Ecto neural progenitor cell (in vitro differentiated cells): ENCODE measurements around the gene S100P.
"Not testable (repeated sequence)": the region's sequence is repeated elsewhere in the genome, so short reads cannot be mapped to it uniquely, and the experiment has no call there.

Experiments
- DNase-seq: peaks from one replicate; pipeline ENCODE4 v3.0.0-alpha.2; 2018; ENCODE audit warnings: low spot score

S100P gene

DNA sequence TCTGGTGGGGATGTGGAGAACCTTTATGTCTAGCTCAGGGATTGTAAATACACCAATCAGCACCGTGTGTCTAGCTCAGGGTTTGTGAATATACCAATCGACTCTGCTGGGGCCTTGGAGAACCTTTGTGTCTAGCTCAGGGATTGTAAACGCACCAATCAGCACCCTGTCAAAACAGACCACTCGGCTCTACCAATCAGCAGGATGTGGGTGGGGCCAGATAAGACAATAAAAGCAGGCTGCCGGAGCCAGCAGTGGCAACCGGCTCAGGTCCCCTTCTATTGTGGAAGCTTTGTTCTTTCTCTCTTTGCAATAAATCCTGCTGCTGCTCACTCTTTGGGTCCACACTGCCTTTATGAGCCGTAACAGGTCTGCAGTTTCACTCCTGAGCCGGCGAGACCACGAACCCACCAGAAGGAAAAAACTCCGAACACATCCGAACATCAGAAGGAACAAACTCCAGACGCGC, 20.5 kb upstream of the S100P start:
- not testable (repeated sequence) for DNase-seq

DNA sequence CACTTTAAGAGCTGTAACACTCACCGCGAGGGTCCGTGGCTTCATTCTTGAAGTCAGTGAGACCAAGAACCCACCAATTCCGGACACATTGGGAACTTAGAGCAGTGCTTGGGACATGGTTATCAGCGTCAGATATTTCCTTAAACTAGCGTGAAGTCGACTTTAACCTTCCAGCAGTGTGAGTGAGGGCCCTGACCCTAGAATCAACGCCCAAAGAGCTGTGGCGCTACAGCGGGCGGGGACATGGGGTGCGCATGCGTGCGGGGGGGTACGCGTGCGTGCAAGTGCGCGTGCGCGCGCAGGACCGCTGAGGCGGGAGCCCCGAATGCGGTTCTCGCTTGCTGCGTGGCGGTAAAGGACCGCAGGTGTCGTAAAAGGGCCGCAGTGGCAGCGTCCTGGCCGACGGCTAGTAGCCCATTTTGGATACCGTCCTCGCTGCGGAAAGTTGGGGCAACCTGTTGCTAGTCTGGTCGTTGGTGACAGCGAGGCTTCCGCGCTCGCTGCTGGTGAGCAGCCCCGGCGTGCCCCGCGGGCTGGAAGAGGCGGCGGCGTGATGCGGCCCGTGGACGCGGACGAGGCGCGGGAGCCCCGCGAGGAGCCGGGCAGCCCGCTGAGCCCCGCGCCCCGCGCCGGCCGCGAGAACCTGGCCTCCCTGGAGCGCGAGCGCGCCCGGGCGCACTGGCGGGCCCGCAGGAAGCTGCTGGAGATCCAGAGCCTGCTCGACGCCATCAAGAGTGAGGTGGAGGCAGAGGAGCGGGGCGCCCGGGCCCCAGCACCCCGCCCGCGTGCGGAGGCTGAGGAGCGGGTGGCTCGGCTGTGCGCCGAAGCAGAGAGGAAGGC, 19.8 kb upstream of the S100P start:
- peak; percentile 95 for DNase-seq

DNA sequence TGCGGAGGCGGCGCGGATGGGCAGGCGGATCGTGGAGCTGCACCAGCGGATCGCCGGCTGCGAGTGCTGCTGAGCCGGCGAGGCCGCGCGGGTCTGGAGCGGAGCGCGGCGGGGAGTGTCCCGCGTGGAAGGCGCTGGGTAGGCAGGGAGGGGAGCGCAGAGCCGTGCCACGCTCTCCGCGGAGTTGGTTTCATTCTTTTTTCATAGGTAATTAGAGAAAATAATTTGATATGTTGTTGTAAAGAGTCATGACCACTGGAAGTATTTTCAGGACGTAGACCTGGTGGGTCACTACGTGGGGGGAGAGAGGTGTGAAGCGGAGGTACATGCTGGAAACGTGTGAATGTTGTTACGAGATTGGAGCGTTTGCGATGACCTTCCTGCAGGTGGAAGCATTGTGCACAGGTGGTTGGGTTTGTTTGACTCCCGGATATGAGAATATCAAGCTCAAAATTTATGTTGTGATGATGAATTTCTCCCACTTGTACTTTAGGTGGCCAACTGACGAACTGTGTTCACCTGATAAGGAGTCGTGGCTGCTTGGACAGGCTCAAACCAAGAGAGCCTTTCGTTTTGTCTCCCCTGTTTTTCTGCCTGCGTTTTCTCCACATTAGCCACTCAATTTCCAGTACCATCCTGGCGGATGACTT, 19.1 kb upstream of the S100P start:
- DNase-seq = no peak

DNA sequence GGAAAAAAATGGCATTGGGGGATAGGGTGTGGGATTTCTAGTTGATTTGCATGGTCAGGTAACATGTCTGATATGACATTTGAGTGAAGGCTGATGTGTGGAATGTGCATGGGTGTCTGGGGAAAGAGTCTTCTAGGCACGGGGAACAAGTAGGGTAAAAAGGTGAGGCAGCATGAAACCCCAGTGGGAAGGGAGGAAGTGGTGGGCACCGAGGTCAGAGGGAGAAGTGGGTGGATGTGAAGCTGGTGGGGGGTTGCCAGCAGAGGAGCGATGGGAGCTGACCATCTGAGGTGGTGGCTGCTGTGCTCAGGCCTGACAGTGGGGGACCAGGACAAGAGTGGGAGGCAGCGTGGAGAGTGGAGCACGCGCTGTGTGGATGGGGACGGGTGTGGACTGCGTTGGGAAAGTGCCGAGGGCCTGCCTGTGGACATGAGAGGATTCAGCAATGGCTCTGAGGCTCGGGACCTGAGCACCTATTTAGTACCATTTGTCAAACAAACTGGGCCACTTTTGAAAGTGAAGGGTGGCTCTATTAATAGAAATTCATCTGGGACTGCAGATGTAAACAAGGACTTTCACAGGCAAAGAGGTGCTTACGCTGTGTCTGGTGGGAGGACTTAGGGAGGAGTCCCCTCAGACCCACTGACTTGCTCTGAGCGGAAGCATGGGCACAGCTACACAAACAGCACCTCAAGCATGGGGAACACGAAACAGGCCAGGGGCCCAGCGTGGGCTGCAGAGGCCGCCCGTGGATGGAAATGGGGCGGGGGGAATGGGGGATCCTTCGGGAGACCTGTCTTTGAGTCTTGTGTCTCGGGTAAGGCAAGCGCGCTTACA, 16.7 kb upstream of the S100P start:
- no peak for DNase-seq

DNA sequence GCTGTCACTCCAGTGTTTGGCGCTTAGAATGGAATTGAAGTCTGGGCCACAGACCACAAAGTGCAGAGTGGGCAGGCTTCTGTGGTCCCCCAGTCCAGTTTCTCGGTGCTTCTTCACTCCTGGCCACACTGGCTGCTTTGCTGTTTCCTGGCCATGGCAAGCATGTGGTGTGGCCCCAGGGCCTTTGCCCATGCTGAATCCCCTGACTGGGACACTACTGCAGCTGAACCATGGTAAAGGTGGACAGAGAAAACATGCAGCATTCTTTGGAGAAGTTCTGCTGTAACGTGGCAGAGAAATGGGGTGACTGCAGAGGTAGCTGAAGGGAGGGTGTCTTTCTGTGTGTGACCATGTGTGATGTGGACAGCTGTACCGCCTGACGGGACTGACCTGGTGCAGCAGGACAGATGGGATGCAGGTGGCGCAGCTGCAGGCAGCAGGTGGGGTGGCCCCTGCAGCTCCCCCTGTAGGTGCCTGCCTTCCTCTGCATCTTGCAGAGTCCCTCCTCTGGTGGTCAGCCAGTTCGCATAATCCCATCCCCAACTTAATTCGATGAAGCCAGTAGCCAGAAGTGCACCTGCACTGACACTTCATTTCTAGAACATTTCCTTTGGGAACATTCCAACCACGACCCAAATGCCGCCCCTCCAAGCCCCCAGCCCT, 13.2 kb upstream of the S100P start:
- no peak for DNase-seq

DNA sequence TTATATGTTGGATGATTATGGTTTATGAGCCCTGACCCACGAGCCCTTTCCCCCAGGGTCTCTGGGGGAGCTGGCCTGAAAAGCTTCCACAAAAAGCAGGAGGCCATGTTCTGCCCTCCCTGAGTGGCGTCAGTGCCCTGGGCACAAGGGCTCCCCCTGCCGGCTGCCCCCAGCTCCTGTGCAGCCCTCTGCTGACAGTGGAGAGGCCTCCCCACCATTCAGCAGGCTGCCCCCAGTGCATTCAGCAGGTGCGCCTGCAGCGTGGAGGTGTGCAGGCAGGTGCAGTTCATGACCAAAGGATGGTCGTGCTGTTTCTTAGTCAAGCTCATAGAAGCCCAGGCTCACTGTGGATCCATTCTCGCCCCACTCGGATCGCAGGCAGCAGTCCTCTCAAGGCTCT, 12.5 kb upstream of the S100P start:
- DNase-seq = no peak

DNA sequence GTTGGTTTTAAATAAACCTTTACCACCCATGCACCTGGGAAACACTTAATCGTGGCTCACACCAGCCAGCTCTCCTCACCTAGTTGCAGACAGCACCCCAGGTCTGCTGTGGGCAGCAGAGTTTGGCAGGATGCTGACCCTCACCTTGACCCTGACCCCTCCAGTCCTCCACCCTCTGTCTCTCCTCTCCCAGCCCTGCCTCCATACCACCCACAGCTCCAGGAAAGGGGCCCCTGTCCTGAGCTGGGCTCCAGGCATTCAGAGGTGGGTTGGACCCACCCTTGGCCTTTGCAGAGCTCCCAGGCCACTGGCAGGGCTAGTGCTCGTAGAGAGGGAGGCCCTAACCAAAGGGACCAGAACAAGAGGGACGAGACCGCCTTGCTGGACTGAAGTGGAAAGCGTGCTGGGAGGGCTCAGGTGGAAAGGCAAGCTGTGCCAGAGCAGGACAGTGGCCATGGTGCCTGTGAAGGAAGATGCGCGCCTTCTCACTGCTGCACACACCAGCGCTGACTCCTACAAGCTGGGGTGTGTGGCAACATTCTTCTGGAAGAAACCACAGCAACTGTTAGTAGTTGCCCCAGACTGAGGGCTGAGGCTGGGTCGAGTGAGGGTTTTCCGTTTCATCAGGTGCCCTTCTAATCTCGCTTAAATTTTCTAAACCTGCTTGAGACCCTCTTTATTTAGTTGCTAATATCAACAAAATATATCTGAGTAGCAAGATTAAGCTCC, 10.7 kb upstream of the S100P start:
- no peak for DNase-seq

DNA sequence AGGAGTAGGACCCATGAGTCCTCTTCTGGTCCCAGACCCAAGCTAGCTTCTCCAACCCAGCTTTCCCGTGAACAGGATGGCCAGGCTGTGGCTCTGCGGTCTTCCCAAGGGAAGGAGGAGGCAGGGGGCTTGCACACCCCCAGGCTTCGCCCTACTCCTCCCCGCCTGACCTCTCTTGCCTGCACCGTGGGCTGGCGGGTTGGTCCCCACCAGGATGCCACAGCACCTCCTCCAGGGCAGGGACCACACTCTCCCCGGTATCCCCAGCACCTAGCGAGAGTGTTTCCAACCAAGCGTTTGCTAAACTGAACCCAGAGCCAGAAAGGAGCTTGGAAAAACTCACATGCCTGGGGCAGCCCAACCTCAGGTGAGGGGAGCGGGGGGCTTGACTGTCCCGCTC, 9.0 kb upstream of the S100P start:
- DNase-seq = no peak

DNA sequence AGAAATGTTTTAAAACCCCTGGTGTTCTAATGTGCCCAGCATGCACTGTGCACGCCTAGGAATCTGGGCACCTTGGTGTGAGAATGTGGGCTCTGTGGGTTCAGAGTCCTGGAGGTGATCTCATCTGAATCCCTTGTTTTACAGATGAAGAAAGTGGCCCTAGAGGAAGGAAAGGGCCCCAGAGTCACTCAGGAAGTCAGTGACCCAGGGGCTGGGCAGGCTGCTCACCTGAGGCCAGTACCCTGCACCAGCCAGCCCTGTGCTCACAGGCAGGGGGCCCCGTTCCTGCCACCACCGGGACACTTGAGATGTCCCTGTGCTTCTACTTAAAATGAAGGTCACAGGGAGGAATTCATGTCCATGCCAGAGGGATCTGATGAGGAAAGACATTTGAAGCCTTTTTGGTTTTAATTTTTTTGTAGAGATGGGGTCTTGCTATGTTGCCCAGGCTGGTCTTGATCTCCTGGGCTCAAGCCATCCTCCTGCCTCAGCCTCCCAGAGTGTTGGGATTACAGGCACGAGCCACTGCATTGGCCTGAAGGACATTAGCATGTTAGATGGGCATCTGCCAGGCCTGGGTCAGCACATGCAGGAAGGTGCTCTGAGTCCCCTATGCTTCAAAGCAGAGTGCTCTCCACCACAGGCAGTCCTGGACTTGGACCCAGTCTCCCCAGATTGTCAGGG, 7.4 kb upstream of the S100P start:
- no peak for DNase-seq

DNA sequence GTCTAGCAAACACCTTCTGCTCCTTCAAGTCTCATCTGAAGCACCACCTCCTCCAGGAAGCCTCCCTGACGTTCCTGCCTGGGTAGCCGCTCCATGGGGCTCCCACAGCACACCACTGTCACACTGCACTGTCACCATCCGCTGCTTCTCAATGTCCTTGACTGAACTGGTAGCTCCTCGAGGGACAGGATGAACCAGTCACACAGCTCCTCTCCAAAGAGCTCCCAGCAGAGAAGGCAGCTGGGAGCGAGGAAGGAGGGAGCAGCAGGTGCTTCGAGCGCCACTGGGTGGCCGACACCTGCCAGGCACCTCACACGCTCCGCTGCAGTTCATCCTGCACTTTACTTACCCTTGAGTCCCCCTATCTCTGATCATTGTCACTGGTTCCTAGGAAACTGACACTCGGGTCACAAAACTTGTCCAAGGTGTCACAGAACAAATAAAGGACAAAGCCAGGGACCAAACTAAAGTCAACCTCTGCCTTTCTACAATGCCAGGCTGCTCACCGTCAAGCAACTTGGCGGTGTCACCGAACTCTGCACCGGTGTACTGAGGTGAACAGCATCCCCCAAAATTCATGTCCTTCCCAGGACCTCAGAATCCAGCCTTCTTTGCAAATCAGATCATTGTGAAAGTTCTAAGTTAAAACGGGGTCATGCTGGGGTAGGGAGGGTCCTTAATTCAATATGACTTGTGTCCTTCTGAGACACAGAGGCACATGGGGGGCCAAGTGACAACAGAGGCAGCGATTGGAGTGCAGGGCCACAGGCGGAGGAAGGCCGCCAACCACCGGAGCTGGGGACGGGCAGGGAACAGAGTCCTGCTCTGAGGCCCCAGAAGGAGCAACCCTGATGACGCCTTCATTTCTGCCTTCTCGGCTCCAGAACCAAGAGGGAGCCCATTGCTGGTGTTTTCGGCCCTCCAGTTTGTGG, 5.5 kb upstream of the S100P start:
- no peak for DNase-seq

DNA sequence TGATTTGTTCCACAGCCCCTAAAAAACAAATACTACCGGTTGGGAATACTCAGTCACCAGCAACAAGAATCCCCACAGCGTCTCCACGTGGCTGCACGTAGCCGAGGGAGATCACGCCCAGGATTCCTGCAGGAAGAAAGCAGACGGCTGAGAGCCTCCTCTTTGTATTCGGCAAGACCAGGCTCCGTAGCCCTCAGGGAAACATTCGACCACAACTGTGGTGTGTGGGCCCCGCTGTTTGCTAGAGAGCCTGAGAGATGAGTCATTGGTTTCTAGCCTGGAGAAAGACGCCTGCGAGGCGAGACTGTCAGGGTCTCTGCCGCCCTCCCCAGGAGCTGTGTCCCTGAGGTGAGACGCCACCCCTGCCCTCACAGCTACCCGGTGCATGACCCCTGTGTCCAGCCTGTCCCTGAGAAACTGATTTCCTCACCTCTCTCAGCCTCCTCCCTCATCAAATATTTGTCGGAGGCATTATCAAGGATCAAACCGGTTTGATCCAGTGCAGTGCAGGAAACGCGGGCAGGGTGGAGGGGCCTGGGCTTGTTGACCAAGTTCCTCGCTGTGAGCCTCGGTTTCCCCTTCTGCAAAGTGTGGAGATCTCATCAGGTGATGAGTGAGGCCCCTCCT, 4.7 kb upstream of the S100P start:
- DNase-seq = peak; percentile 71

DNA sequence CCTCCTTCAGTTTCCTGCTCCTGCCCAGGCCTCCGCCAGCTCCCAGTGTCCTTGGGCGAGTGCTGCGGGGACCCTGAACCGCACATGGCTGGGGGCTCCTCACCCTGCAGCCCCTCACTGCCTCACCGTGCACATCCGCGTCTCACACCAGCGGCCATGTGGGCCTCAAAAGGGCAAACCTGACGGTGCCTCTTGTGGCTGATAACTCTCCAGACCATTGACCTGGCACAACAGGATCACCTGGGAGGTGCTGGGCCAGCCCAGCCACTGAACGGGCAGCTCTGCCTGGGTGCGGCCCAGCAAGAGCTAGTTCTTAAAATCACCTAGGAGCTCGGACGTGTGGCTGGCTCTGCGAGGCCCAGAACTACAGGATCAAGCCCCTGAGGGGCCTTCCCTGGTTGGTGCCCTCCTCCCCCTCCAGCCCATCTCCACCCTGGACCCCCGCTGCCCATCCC, 4.1 kb upstream of the S100P start:
- no peak for DNase-seq

DNA sequence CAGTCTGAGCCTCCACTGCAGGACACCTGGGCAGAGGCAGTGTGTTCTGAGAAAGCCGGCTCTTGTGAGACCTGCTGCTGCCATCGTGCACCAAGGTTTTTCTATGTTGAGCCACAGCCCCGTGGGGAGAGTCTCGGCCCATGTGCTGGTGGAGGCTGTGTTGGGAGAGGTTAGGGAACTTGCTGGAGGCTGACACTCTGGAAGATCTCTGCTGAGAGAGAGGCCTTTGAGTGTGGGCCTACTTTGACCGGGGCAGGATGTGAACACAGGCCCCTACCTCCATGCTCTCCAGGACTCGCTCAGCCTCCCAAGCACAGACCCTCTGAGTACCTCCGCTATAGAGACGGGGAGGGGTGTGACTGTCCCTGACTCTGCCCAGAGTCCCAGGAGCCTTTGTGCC, 1.3 kb upstream of the S100P start:
- no peak for DNase-seq

DNA sequence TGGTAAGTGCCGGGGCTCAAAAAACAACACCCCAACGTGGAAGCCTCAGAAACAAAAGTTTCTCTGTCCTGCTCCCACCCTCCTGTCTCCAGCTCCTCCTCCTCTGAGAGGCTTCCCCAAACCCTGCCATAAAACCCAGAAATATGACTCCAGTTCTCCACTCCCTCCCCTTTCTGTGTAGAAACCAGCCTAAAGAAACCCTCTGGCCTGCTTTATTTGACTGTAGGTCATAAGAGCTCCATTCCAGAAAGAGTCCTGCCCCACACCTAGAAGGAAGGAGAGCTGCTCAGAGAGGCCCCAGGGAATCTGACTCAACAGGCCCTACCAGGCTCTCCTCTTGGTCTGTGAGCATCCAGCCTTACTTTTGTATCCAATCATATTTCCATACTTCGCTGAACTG, 872 bp upstream of the S100P start:
- no peak for DNase-seq

DNA sequence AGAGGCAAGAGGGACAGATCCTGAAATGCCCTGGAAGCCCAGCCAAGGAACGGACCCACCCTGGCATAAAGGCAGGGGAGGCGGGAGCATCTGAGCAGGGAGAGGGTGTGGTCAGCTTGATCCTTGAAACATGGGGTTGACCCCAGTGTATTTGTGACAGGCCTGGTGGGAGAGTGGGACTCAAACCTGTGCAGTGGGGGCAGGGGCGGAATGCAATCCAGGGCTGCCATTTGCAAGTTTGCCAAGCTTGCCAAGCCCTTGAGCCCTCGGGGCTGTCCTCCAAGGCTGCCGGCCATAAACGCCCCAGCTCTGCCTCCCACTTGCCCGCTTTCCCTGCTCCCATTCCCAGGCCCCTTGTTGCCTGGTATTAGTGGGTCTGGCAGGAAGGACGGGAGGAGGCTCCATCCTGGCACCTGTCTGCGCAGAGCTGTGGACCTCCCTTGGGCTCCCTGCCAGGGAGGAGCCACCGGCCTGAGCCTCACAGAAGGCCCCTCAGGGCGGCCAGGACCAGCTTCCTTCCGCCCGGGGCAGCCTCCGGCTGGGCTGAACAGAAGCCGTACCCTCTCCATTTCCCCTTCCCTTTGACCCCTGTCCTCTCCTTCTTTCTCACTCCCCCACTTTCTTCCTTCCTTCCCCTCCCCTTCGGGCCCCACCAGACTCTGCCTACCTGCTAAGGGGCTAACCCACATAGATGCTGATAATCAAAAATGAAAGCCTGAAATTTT, 661 bp downstream of the S100P start:
- no peak for DNase-seq

DNA sequence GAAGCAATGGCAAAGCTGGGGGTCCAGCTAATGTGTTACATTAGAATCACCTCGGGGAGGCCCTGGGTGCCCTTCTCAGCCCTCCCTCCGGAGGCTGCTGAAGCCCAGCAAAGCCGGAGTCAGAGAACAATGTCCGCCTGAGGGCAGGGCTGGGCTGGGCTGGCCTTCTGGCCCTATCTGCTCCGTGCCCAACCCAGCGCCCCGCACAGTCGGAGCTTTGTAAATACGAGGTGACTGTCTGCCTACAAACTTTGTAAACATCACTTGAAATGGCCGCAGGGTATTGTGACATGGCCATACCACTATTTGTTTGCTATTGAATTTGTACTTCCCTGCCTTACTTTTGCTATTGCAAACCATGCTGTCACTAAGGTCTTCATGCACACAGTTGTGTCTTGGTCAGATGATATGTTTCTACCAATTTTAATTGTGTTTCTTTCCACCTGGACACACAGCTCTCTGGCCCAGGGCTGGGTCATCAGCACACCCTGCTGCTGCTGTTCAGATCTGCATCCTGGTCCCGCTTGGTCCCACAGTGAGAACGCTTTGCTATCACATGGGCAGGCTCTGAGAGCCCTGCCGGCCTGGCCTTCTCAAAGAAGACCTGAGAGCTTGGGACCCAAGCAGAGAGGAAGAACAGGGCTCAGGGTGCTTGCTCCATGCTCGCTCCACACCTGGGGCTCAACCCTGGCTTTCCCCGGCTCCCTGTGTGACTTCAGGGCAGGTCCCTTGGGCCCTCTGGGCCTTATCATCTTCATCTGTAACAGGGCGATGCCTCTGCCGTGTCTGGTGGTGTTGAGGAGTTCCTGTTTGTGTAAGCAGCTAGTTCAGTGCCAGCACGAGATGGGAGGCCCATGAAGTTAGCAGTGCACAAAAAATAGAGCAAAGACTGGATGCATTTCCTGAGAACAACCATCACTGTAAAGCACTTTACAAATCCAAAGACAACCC, 2.3 kb downstream of the S100P start:
- DNase-seq = no peak

DNA sequence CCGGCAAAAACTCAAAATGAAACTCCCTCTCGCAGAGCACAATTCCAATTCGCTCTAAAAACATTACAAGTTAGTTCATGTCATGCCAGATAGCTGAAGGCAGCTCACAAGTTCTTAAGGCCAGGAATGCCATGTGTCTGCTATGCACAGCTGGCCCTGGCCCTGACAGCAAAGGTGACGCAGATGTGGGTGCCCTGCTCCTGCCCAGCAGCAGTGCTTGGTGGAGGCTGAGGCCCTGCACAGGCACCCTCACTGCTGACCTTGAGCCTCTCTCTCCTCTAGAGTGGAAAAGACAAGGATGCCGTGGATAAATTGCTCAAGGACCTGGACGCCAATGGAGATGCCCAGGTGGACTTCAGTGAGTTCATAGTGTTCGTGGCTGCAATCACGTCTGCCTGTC, 2.9 kb downstream of the S100P start:
- DNase-seq = no peak
